Transverse colon (tissue), 4 donors: ENCODE measurements around the gene KSR1.

Source experiments
- CTCF ChIP-seq, 5 experiments: fragments of 200-600 bp in 3 of 5; fragments of 450-650 bp in 2 of 5; sonication (generic) in 3 of 5; IDR thresholded peaks; 1 replicate in 2 of 5; 2 replicates in 3 of 5; pipeline ENCODE4 v1.5.1; 2016 to 2017; ENCODE audit warnings: antibody characterized with exemption in 5 of 5, inconsistent platforms in 3 of 5, mild to moderate bottlenecking in 2 of 5, moderate library complexity in 1 of 5
- EP300 ChIP-seq: sonication (generic); formaldehyde crosslinking; IDR thresholded peaks from one replicate; pipeline ENCODE4 v1.6.1; 2017; ENCODE audit warnings: antibody characterized with exemption, low read depth
- POLR2A ChIP-seq: fragments of 450-650 bp; IDR thresholded peaks from one replicate; pipeline ENCODE4 v1.6.1; 2016; ENCODE audit warnings: antibody characterized with exemption, mild to moderate bottlenecking, moderate library complexity
- POLR2AphosphoS5 ChIP-seq, 3 donors: sonication (generic); formaldehyde crosslinking; IDR thresholded peaks; one replicate each; pipeline ENCODE4 v1.6.1; 2016; ENCODE audit warnings: antibody characterized with exemption in 3 of 3

- TF ChIP-seq POLR2A (no peak), POLR2AphosphoS5 (IDR thresholded peaks at IDR 0.05) (no peak), CTCF (IDR thresholded peaks at IDR 0.05) (no peak), EP300 (no peak)
Observed at GRCh38 chr17:27503611-27504010, 47.4 kb downstream of the KSR1 start.
